ENCODE measurements around the gene HOXC13.

DNA sequence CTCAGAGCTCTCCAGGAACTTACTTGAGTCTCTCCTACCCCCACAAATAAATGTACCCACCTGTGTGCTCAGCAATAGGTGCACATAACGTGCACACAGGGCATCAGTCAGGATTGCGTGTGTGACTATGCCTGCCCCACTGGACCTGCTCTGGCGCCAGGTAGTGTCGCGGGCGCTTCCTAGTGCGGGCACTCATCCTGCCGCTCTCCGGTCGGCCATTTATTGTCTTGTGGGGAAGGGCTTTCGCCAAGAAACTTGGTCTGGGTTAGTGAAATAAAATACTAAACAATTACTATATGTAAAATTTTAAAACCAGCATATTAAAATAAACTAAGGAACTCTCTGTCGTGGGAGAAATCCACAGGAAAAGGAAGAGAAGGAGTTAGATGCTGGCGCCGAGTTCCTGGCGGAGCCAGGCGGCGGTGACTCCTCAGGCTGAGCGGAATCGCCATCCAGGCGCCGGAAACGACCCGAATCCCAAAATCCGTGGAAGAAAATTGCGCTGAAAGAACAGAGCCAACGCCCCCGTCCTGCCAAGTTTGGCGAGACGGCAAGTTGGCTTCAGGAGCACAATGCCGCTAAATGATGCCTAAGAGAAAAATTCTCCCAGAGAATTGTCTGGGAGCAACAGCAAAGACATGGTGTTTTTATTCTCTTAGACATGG lies 7.9 kb upstream of the HOXC13 start:
- TF ChIP-seq TAF1 (IDR thresholded peaks at IDR 0.05; ENCODE audit: borderline replicate concordance, low read depth, low read length) (no peak), POLR2A (IDR thresholded peaks at IDR 0.05; ENCODE audit: low read depth, low read length) (no peak)
